NCI-H748 (cell line): ENCODE data around the gene GPATCH8.
"Not testable (repeated sequence)": the region's sequence is repeated elsewhere in the genome, so short reads cannot be mapped to it uniquely, and the experiment has no call there.

Source experiments
- DNase-seq: peaks from one replicate; lab custom pipeline; 2025; ENCODE audit not compliant: unreplicated experiment; lab: John Stamatoyannopoulos, UW

The GPATCH8 gene

GRCh38 chr17:44527954-44528353 lies 24.7 kb upstream of the GPATCH8 start:
- no peak for DNase-seq

GRCh38 chr17:44527102-44527501 lies 23.9 kb upstream of the GPATCH8 start:
- no peak for DNase-seq

- no peak for DNase-seq
These were observed 20.4 kb upstream of the GPATCH8 start for GRCh38 chr17:44523672-44523972.

- peak; percentile 58 for DNase-seq
These were observed 19.9 kb upstream of the GPATCH8 start for GRCh38 chr17:44522883-44523671.

GRCh38 chr17:44518032-44518431 lies 14.8 kb upstream of the GPATCH8 start:
- DNase-seq = no peak

- peak; percentile 59 for DNase-seq
These were observed 8.3 kb upstream of the GPATCH8 start for GRCh38 chr17:44511241-44512134.

GRCh38 chr17:44506939-44507604 lies 3.9 kb upstream of the GPATCH8 start:
- not testable (repeated sequence) for DNase-seq

GRCh38 chr17:44502598-44503146 lies 534 bp downstream of the GPATCH8 start:
- DNase-seq = peak; percentile 66

- DNase-seq = no peak
These were observed 1.3 kb downstream of the GPATCH8 start for GRCh38 chr17:44501866-44502375.

- DNase-seq = no peak
These were observed 3.5 kb downstream of the GPATCH8 start for GRCh38 chr17:44499722-44500121.

- DNase-seq = no peak
These were observed 6.4 kb downstream of the GPATCH8 start for GRCh38 chr17:44496815-44497214.

- DNase-seq = no peak
These were observed 9.9 kb downstream of the GPATCH8 start for GRCh38 chr17:44493339-44493738.

- DNase-seq = no peak
These were observed 10.4 kb downstream of the GPATCH8 start for GRCh38 chr17:44492706-44493272.

GRCh38 chr17:44489581-44489980 lies 13.6 kb downstream of the GPATCH8 start:
- DNase-seq = no peak

- peak; percentile 9 for DNase-seq
These were observed 16.0 kb downstream of the GPATCH8 start for GRCh38 chr17:44487170-44487569.

GRCh38 chr17:44473367-44473766 lies 29.8 kb downstream of the GPATCH8 start:
- no peak for DNase-seq

GRCh38 chr17:44469676-44470075 lies 33.5 kb downstream of the GPATCH8 start:
- no peak for DNase-seq

GRCh38 chr17:44467108-44467507 lies 36.1 kb downstream of the GPATCH8 start:
- no peak for DNase-seq

GRCh38 chr17:44466339-44466738 lies 36.9 kb downstream of the GPATCH8 start:
- DNase-seq = no peak

GRCh38 chr17:44465897-44466296 lies 37.3 kb downstream of the GPATCH8 start:
- no peak for DNase-seq

GRCh38 chr17:44465276-44465675 lies 37.9 kb downstream of the GPATCH8 start:
- no peak for DNase-seq
